GM10266 (cell line): Measurements from ENCODE around the gene SDK2.

Source experiments
- DNase-seq: peaks from one replicate; pipeline ENCODE4 v3.0.0; 2012; ENCODE audit errors: extremely low spot score
- TF ChIP-seq, protein P1 (sequence below): IDR thresholded peaks from 2 replicates; pipeline ENCODE4 v1.5.1; 2012; ENCODE audit warnings: mild to moderate bottlenecking, low read depth; ENCODE audit not compliant: control insufficient read depth, insufficient read depth; ENCODE audit errors: missing control alignments

SDK2 gene

GRCh38 chr17:73624496-73624988 lies 19.7 kb downstream of the SDK2 start:
- DNase-seq: no peak
- TF ChIP-seq, protein P1, sequence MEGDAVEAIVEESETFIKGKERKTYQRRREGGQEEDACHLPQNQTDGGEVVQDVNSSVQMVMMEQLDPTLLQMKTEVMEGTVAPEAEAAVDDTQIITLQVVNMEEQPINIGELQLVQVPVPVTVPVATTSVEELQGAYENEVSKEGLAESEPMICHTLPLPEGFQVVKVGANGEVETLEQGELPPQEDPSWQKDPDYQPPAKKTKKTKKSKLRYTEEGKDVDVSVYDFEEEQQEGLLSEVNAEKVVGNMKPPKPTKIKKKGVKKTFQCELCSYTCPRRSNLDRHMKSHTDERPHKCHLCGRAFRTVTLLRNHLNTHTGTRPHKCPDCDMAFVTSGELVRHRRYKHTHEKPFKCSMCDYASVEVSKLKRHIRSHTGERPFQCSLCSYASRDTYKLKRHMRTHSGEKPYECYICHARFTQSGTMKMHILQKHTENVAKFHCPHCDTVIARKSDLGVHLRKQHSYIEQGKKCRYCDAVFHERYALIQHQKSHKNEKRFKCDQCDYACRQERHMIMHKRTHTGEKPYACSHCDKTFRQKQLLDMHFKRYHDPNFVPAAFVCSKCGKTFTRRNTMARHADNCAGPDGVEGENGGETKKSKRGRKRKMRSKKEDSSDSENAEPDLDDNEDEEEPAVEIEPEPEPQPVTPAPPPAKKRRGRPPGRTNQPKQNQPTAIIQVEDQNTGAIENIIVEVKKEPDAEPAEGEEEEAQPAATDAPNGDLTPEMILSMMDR: no peak

DNA sequence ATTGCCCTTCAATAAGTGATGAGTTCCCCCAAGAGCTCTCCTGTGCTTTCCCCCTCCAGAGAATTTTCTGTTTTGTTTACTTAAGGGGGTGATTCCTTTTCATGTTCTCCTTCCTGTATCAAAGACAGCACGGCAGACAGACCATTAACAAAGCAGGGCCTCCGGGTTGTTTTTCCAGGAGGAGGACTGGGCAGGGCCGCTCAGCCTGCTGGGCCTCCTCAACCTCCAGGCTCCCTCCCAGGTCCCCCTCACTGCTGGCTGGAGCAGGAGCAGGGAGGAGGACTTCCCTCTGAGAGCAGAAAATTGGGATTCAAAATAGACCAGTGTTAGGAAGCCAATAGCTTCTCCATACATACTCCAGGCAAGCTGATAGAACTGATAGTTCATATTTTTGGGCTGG lies 20.4 kb downstream of the SDK2 start:
- no peak for DNase-seq
- TF ChIP-seq, protein P1: no peak

GRCh38 chr17:73623247-73623646 lies 21.0 kb downstream of the SDK2 start:
- TF ChIP-seq, protein P1: no peak
- no peak for DNase-seq

GRCh38 chr17:73622381-73622780 lies 21.9 kb downstream of the SDK2 start:
- TF ChIP-seq, protein P1: no peak

GRCh38 chr17:73621685-73622084 lies 22.6 kb downstream of the SDK2 start:
- no peak for DNase-seq
- TF ChIP-seq, protein P1: no peak

More at GRCh38 chr17:73622381-73622780, 21.9 kb downstream of the SDK2 start:
- DNase-seq: no peak

- no peak for DNase-seq
- TF ChIP-seq, protein P1: no peak
Observed at GRCh38 chr17:73620414-73620813, 23.8 kb downstream of the SDK2 start.

DNA sequence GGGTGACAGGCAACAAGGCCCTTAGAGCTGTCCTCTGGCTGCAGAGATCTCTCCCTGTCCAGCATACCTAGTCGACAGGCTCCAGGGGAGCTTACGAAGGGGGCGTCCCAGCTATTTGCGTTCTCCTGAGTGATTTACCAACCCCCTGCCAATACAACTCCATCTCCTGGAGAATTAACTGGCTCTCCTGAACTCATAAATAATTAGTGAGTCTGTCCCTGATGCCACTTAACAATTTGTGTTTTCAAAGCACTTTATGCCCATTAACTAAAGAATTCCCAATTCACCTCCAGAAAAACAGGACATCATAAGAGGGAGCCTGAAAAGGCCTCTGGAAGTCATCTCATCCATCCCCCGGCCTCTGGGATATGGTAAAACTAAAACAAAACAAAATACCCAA lies 26.7 kb downstream of the SDK2 start:
- no peak for DNase-seq
- TF ChIP-seq, protein P1: no peak
